H1 (cell line): ENCODE data around the gene CUZD1. TPM values are rescaled to one million over a fixed set of nuclear protein-coding genes. Genes with fewer than 3 reads are reported as not detected.

Experiments used
- CTCF ChIA-PET: fragments of 300-600 bp; sonication (Branson Sonifier 250); formaldehyde crosslinking; loops from one replicate; lab custom pipeline; 2021; ENCODE audit not compliant: partially characterized antibody; lab: Charles Lee
- POLR2A ChIA-PET: fragments of 300-600 bp; sonication (Branson Sonifier 250); formaldehyde crosslinking; loops from one replicate; lab custom pipeline; 2021; ENCODE audit warnings: inconsistent platforms; ENCODE audit not compliant: partially characterized antibody; lab: Charles Lee
- DNase-seq, 2 experiments: peaks; one replicate each; pipeline versions ENCODE4 v3.0.0 to v3.0.0-alpha.2; 2010 to 2022; ENCODE audit warnings: low spot score in 2 of 2, low read depth in 1 of 2, mixed read lengths in 1 of 2
- FAIRE-seq: peaks from 2 replicates; lab custom pipeline; 2011; peaks lifted over from hg19 to GRCh38; lab: Jason Lieb, UNC
- H2AFZ ChIP-seq: 2 replicates; pipeline ENCODE4 v1.8.1; 2012; ENCODE audit warnings: low read length, inconsistent platforms
- H2AK5ac ChIP-seq: 2 replicates; pipeline ENCODE4 v1.6.1; 2013; ENCODE audit warnings: low read depth, low read length
- H2BK120ac ChIP-seq: replicated peaks from 2 replicates; pipeline ENCODE3; 2013; ENCODE audit warnings: low read depth, low read length, inconsistent platforms
- H2BK12ac ChIP-seq: 2 replicates; pipeline ENCODE4 v1.6.1; 2013; ENCODE audit warnings: low read depth, low read length
- H2BK15ac ChIP-seq: 2 replicates; pipeline ENCODE4 v1.6.1; 2013; ENCODE audit warnings: low read length
- H2BK20ac ChIP-seq: 2 replicates; pipeline ENCODE4 v1.6.1; 2013; ENCODE audit warnings: low read length
- H2BK5ac ChIP-seq: 2 replicates; pipeline ENCODE4 v1.6.1; 2013; ENCODE audit warnings: low read depth, low read length
- H3K14ac ChIP-seq: 2 replicates; pipeline ENCODE4 v1.6.1; 2013; ENCODE audit warnings: inconsistent platforms; ENCODE audit not compliant: insufficient read length
- H3K18ac ChIP-seq: 2 replicates; pipeline ENCODE4 v1.6.1; 2013; ENCODE audit warnings: low read length; ENCODE audit errors: extremely low read depth
- H3K23ac ChIP-seq: 2 replicates; pipeline ENCODE4 v1.6.1; 2013; ENCODE audit warnings: inconsistent platforms; ENCODE audit not compliant: insufficient read length
- H3K23me2 ChIP-seq: 2 replicates; pipeline ENCODE4 v1.6.1; 2013; ENCODE audit warnings: low read depth, low read length
- H3K27ac ChIP-seq: 2 replicates; pipeline ENCODE4 v1.6.1; 2011; ENCODE audit warnings: low read depth, low read length, inconsistent platforms
- H3K27me3 ChIP-seq, 4 experiments: replicated peaks in 1 of 4; 1 replicate in 1 of 4; 2 replicates in 3 of 4; pipeline versions ENCODE4 v1.6.1 to v1.8.1; 2011 to 2013; ENCODE audit warnings: low read length in 3 of 4, mild to moderate bottlenecking in 3 of 4, inconsistent platforms in 2 of 4, mixed read lengths in 2 of 4, moderate library complexity in 1 of 4; ENCODE audit not compliant: control insufficient read depth in 3 of 4, insufficient read depth in 3 of 4; ENCODE audit errors: extremely low read depth in 1 of 4
- H3K36me3 ChIP-seq, 4 experiments: 2 replicates each; pipeline versions ENCODE4 v1.6.1 to v1.8.1; 2011 to 2013; ENCODE audit warnings: mild to moderate bottlenecking in 4 of 4, low read length in 3 of 4, moderate library complexity in 2 of 4, control low read depth in 1 of 4, inconsistent platforms in 1 of 4; ENCODE audit not compliant: insufficient read depth in 4 of 4, control insufficient read depth in 2 of 4
- H3K4ac ChIP-seq: replicated peaks from 2 replicates; pipeline ENCODE3; 2013; ENCODE audit warnings: low read length, low read depth, mixed read lengths, inconsistent platforms; ENCODE audit not compliant: insufficient read length
- H3K4me1 ChIP-seq, 4 experiments: replicated peaks in 1 of 4; 1 replicate in 1 of 4; 2 replicates in 3 of 4; pipeline versions ENCODE4 v1.6.1 to v1.8.1; 2011 to 2013; ENCODE audit warnings: low read length in 3 of 4, inconsistent platforms in 2 of 4, mixed read lengths in 1 of 4; ENCODE audit not compliant: insufficient read depth in 4 of 4, control insufficient read depth in 3 of 4
- H3K4me2 ChIP-seq, 2 experiments: 2 replicates each; pipeline versions ENCODE4 v1.6.1 to v1.8.1; 2011 to 2013; ENCODE audit warnings: low read depth in 2 of 2, low read length in 2 of 2, control low read depth in 1 of 2, inconsistent platforms in 1 of 2, mild to moderate bottlenecking in 1 of 2; ENCODE audit not compliant: insufficient read depth in 1 of 2
- H3K4me3 ChIP-seq, 4 experiments: fragments of 200-600, 300-600 bp in 1 of 4; sonication (generic), shearing (Covaris generic), sonication (Bioruptor Twin) in 1 of 4; 2 replicates each; pipeline versions ENCODE4 v1.5.1 to v1.8.1; 2011 to 2016; ENCODE audit warnings: low read length in 4 of 4, low read depth in 3 of 4, control low read depth in 2 of 4, inconsistent platforms in 2 of 4, mild to moderate bottlenecking in 2 of 4, mixed read lengths in 1 of 4, moderate library complexity in 1 of 4; ENCODE audit not compliant: insufficient read depth in 2 of 4; ENCODE audit errors: extremely low read depth in 1 of 4
- H3K56ac ChIP-seq: replicated peaks from 2 replicates; pipeline ENCODE3; 2013; ENCODE audit warnings: low read depth, mild to moderate bottlenecking, mixed read lengths, low read length, inconsistent platforms; ENCODE audit not compliant: insufficient read length
- H3K79me1 ChIP-seq: 2 replicates; pipeline ENCODE4 v1.6.1; 2013; ENCODE audit warnings: low read depth, low read length, control low read depth
- H3K79me2 ChIP-seq, 2 experiments: 2 replicates each; pipeline versions ENCODE4 v1.6.1 to v1.8.1; 2012 to 2013; ENCODE audit warnings: low read length in 2 of 2, mild to moderate bottlenecking in 2 of 2, inconsistent platforms in 1 of 2; ENCODE audit not compliant: insufficient read depth in 2 of 2, control insufficient read depth in 1 of 2
- H3K9ac ChIP-seq, 4 experiments: replicated peaks in 1 of 4; 1 replicate in 1 of 4; 2 replicates in 3 of 4; pipeline versions ENCODE4 v1.6.1 to v1.8.1; 2011 to 2013; ENCODE audit warnings: low read depth in 3 of 4, low read length in 3 of 4, control low read depth in 2 of 4, mild to moderate bottlenecking in 2 of 4, moderate library complexity in 2 of 4, inconsistent platforms in 1 of 4; ENCODE audit errors: extremely low read depth in 1 of 4
- H3K9me3 ChIP-seq, 2 experiments: 2 replicates each; pipeline versions ENCODE4 v1.6.1 to v1.8.1; 2012 to 2013; ENCODE audit warnings: mild to moderate bottlenecking in 2 of 2, moderate library complexity in 2 of 2, control low read depth in 1 of 2, inconsistent platforms in 1 of 2, low read depth in 1 of 2, low read length in 1 of 2, mixed read lengths in 1 of 2; ENCODE audit not compliant: insufficient read depth in 2 of 2
- H4K20me1 ChIP-seq, 2 experiments: replicated peaks in 1 of 2; 2 replicates each; pipeline versions ENCODE3 to v1.8.1; 2011 to 2013; ENCODE audit warnings: inconsistent platforms in 2 of 2, low read length in 2 of 2, mild to moderate bottlenecking in 1 of 2; ENCODE audit not compliant: insufficient read depth in 2 of 2, control insufficient read depth in 1 of 2
- H4K5ac ChIP-seq: 2 replicates; pipeline ENCODE4 v1.6.1; 2013; ENCODE audit warnings: low read length, low read depth, mixed read lengths, inconsistent platforms; ENCODE audit not compliant: insufficient read length
- H4K8ac ChIP-seq: 2 replicates; pipeline ENCODE4 v1.8.0; 2013; ENCODE audit warnings: mild to moderate bottlenecking, moderate library complexity, low read length, inconsistent platforms; ENCODE audit not compliant: insufficient read depth; ENCODE audit errors: extremely low read depth
- H4K91ac ChIP-seq: replicated peaks from 2 replicates; pipeline ENCODE3; 2013; ENCODE audit warnings: low read length, mixed read lengths, inconsistent platforms; ENCODE audit not compliant: insufficient read length
- ASH2L ChIP-seq: fragments of 200-600, 300-600 bp; sonication (generic); IDR thresholded peaks from one replicate; pipeline ENCODE4 v1.7.1; 2017; ENCODE audit warnings: low read length
- BCL11A ChIP-seq, 2 experiments: IDR thresholded peaks; one replicate each; pipeline ENCODE4 v1.6.1; 2011; ENCODE audit warnings: low read depth in 2 of 2, low read length in 2 of 2, mild to moderate bottlenecking in 2 of 2
- CBX8 ChIP-seq: fragments of 300-800, 300-1000 bp; sonication (generic); IDR thresholded peaks from 2 replicates; pipeline ENCODE4 v1.7.1; 2016; ENCODE audit warnings: low read depth, low read length, borderline replicate concordance
- CHD2 ChIP-seq: IDR thresholded peaks from 2 replicates; pipeline ENCODE4 v1.6.1; 2012; ENCODE audit warnings: low read length, improper control_type of control experiment
- HDAC2 ChIP-seq, 2 experiments: fragments of 300-600 bp in 1 of 2; sonication (generic) in 1 of 2; IDR thresholded peaks; 2 replicates each; pipeline ENCODE4 v1.6.1; 2011 to 2012; ENCODE audit warnings: low read depth in 2 of 2, low read length in 2 of 2, mild to moderate bottlenecking in 2 of 2, moderate library complexity in 2 of 2, borderline replicate concordance in 1 of 2, inconsistent platforms in 1 of 2
- JUND ChIP-seq: IDR thresholded peaks from 2 replicates; pipeline ENCODE4 v1.6.1; 2011; ENCODE audit warnings: mild to moderate bottlenecking, improper control_type of control experiment, low read length
- PHF8 ChIP-seq: fragments of 200-600 bp; sonication (generic); conservative IDR thresholded peaks from 2 replicates; pipeline ENCODE4 v1.7.1; 2012; ENCODE audit warnings: low read depth, mild to moderate bottlenecking, inconsistent platforms, low read length, moderate library complexity
- POU5F1 ChIP-seq: IDR thresholded peaks from 2 replicates; pipeline ENCODE4 v1.6.1; 2011; ENCODE audit warnings: low read depth, mild to moderate bottlenecking, low read length, moderate library complexity
- RXRA ChIP-seq: IDR thresholded peaks from 2 replicates; pipeline ENCODE4 v1.6.1; 2011; ENCODE audit warnings: low read depth, mild to moderate bottlenecking, low read length, moderate library complexity; ENCODE audit not compliant: insufficient read depth
- SP1 ChIP-seq: IDR thresholded peaks from 2 replicates; pipeline ENCODE4 v1.6.1; 2011; ENCODE audit warnings: low read depth, low read length
- TAF7 ChIP-seq: optimal IDR thresholded peaks from 2 replicates; pipeline ENCODE3; 2011; ENCODE audit warnings: low read depth, mild to moderate bottlenecking, inconsistent platforms, low read length, moderate library complexity, borderline replicate concordance
- TBP ChIP-seq: IDR thresholded peaks from 2 replicates; pipeline ENCODE4 v1.6.1; 2011; ENCODE audit warnings: low read depth, low read length, improper control_type of control experiment
- WGBS, 2 experiments: shearing (Covaris generic) in 1 of 2; methylation state at CpG; one replicate each; pipeline versions ENCODE4 v1.1.6 to v1.1.7; 2013 to 2015; ENCODE audit warnings: low lambda C conversion rate in 2 of 2, mixed read lengths in 2 of 2, inconsistent platforms in 1 of 2, low coverage in 1 of 2, missing lambda C conversion rate in 1 of 2; ENCODE audit not compliant: insufficient replicate concordance in 2 of 2, insufficient coverage in 1 of 2, insufficient read length in 1 of 2; ENCODE audit errors: extremely low coverage in 1 of 2, missing lambda C conversion rate in 1 of 2; 5-methylcytosine and 5-hydroxymethylcytosine counted together
- polyA plus RNA-seq, 7 experiments: library from polyadenylated mRNA; depleted of rRNA in 3 of 7; stranded (reverse) in 5 of 7; unstranded in 2 of 7; fragments of >200 nt in 5 of 7; fragments of 200-250 nt in 2 of 7; gene quantifications; 1 replicate in 5 of 7; 2 replicates in 1 of 7; 4 replicates in 1 of 7; pipeline versions ENCODE4 v1.2.1 to v1.2.3, GENCODE V29; 2011 to 2013; ENCODE audit warnings: missing spikeins in 2 of 7, mixed read lengths in 2 of 7
- total RNA-seq: library from RNA; stranded (reverse); fragmentation: NEBNext Ultra II Directional; extraction: Animal tissue kit (Norgen Biotek cat#: 25700); gene quantifications from 2 replicates; pipeline ENCODE4 v1.2.1, GENCODE V29; 2021
- TF ChIP-seq, protein P1 (sequence below): IDR thresholded peaks from 2 replicates; pipeline ENCODE4 v1.6.1; 2012; ENCODE audit warnings: inconsistent platforms
- TF ChIP-seq, protein P2 (sequence below): IDR thresholded peaks from 2 replicates; pipeline ENCODE4 v1.6.1; 2011; ENCODE audit warnings: low read length, improper control_type of control experiment

The CUZD1 gene
- total and polyA plus RNA-seq, 2 of the 8 experiments (the other 6 are each of a cell fraction or from before 2014, with no cell fraction given) = 11.9 to 30.0 TPM

DNA sequence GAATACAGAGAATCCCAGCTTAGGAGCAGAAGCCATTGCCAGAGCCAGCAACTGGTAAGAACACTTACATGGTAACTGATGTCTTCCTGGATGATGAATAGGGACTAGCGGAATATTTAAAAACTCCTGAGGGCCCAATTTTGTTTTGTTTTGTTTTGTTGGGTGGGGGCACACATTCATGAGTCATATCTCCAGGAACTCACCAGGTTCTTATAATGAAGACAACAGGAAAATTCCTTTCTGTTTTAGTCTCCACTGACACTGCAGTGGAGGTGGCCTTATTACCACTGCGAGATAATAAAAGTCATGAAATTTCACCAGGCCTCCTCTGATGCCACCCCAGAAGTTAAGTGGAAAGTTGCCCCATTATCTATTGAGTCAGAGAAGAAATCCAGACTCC lies 6.6 kb upstream of the CUZD1 start:
- H3K27me3 ChIP-seq = no peaks in the 10 kb centered on the region
- POLR2A ChIA-PET = no interaction called here
- TF ChIP-seq PHF8 = no peak
- TF ChIP-seq SP1 = no peak
- TF ChIP-seq TAF7 = no peak
- TF ChIP-seq JUND = no peak
- TF ChIP-seq RXRA = no peak
- no peak for TF ChIP-seq CBX8
- TF ChIP-seq, protein P1, sequence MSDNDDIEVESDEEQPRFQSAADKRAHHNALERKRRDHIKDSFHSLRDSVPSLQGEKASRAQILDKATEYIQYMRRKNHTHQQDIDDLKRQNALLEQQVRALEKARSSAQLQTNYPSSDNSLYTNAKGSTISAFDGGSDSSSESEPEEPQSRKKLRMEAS = no peak
- no peak for TF ChIP-seq TBP
- no peak for TF ChIP-seq BCL11A (IDR thresholded peaks at IDR 0.05; ENCODE audit: low read depth in 2 of 2, low read length in 2 of 2)
- TF ChIP-seq CHD2 = no peak
- no peak for TF ChIP-seq ASH2L
- TF ChIP-seq, protein P2, sequence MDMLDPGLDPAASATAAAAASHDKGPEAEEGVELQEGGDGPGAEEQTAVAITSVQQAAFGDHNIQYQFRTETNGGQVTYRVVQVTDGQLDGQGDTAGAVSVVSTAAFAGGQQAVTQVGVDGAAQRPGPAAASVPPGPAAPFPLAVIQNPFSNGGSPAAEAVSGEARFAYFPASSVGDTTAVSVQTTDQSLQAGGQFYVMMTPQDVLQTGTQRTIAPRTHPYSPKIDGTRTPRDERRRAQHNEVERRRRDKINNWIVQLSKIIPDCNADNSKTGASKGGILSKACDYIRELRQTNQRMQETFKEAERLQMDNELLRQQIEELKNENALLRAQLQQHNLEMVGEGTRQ = no peak
- no peak for TF ChIP-seq HDAC2 (IDR thresholded peaks at IDR 0.05; ENCODE audit: borderline replicate concordance in 1 of 2, low read depth in 2 of 2, low read length in 2 of 2)
- TF ChIP-seq POU5F1 = no peak

More for the DNA sequence above, 6.6 kb upstream of the CUZD1 start:
- FAIRE-seq (no peak), DNase-seq (no peak)
- Histone ChIP-seq H2BK20ac (no peak overlapping the region), H2BK5ac (no peak overlapping the region), H3K9me3 (no peaks in the 10 kb centered on the region), H3K18ac (no peak overlapping the region), H2BK120ac (no peak overlapping the region), H3K4me2 (no peak overlapping the region), H3K79me2 (no peaks in the 10 kb centered on the region), H3K36me3 (no peaks in the 10 kb centered on the region), H3K23me2 (no peaks in the 10 kb centered on the region), H3K79me1 (no peaks in the 10 kb centered on the region), H2AFZ (no peak overlapping the region), H4K20me1 (no peaks in the 10 kb centered on the region), H3K4ac (no peak overlapping the region), H4K8ac (no peak overlapping the region), H2AK5ac (no peak overlapping the region), H3K56ac (no peak overlapping the region), H3K9ac (no peak overlapping the region), H3K27ac (no peak overlapping the region), H4K91ac (no peak overlapping the region), H3K14ac (no peak overlapping the region), H2BK12ac (no peak overlapping the region), H3K4me1 (peaks cover 3 to 11% (median 4%) of the 10 kb centered on the region in 4 experiments; a peak in 4 of 7 replicates), H3K4me3 (no peak overlapping the region), H4K5ac (no peak overlapping the region), H3K23ac (no peak overlapping the region), H2BK15ac (no peak overlapping the region)
- CTCF ChIA-PET = interaction anchor here (1.5 kb wide), 1 partner anchor 26 kb away, joined by 4 read pairs; no protein-coding TSS in a partner anchor
- 97% methylated on average over 2 of the region's 2 CpGs; no CpG with 5 or more reads in 1 of the 2 experiments for WGBS, 2 experiments
